Medulla oblongata (tissue), 1 donor: Measurements from ENCODE around the gene GPC2.
"Not testable (repeated sequence)": the region's sequence is repeated elsewhere in the genome, so short reads cannot be mapped to it uniquely, and the experiment has no call there.

Experiments
- DNase-seq: peaks from one replicate; pipeline ENCODE4 v3.0.0-alpha.2; 2015; ENCODE audit errors: extremely low spot score

GPC2 gene, protein sequence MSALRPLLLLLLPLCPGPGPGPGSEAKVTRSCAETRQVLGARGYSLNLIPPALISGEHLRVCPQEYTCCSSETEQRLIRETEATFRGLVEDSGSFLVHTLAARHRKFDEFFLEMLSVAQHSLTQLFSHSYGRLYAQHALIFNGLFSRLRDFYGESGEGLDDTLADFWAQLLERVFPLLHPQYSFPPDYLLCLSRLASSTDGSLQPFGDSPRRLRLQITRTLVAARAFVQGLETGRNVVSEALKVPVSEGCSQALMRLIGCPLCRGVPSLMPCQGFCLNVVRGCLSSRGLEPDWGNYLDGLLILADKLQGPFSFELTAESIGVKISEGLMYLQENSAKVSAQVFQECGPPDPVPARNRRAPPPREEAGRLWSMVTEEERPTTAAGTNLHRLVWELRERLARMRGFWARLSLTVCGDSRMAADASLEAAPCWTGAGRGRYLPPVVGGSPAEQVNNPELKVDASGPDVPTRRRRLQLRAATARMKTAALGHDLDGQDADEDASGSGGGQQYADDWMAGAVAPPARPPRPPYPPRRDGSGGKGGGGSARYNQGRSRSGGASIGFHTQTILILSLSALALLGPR

DNA sequence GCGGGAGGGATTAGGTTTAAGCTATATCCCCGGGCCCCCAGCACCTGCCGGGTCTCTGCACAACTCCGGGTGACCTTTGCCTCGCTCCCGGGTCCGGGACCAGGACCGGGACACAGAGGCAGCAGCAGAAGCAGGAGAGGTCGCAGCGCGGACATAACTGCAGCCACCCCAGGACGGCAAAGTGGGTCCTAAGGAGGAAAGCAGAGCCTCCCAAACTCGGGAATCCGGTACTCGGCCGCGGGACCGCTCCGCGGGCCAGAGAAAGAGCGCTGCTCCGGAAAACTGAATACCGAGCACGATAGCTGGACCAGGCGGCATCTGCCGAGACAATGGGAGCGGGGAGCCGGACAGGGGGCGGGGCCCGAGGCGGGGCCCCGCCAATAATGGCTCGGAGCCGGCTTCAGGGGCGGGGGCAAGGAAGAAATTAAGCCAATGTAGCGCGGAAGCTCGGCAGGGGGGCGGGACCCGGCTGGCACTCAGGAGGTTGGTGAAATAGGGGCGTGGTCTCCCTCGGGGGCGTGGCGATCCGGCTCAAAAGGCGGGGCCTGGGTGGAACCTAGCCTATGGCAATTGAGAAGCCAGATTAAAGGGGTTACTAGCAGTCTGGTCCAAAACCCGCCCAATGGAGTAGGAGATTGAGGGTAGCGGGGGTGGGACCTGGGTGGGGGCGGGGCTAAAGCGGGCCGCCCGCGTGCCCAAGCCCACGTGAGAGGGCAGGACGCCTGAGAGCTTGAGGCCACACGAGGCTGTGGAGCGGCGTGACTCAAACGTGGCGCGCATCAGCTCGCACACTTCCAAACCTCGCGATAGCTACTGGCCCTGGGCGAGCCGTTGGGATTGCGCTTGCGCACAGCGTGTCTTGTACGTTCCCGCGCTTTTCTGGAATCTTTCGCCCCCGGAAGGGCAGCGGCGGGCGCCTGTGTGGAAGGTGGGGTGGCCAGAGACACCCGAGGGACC lies at the start of gene GPC2, which contains the start of gene STAG3:
TSS of gene GPC2 (minus strand) at position 337 of the 957 bp plus-strand sequence. CDS start at position 155, 182 bp downstream.
TSS of gene STAG3 (plus strand) at position 874 of the 957 bp plus-strand sequence. CDS start 2,639 bp downstream, outside the sequence.
- peak; percentile 94 for DNase-seq

DNA sequence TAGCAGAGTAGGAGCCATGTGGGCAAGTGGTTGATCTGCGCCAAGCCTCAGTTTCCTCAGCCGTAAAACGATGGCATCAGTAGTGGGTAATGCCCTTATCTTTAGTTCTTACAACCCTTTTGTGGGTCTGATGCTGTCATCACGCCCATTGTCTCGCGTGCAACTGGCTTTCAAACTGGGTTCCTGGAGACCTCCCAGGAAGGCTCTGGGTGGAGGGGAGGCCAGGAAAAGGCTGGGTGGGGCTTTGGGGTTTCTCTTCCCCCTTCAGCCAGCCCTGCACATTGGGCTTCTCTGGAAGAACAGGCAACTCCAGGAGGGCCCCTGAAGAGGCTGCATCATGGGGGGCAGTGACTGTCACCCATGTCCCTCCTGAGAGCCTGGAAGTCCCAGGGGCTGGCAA lies 47.7 kb upstream of the GPC2 start:
- not testable (repeated sequence) for DNase-seq

GRCh38 chr7:100223376-100223927 lies 46.3 kb upstream of the GPC2 start:
- DNase-seq, result not testable (repeated sequence)

GRCh38 chr7:100222445-100223132 lies 45.4 kb upstream of the GPC2 start:
- no peak for DNase-seq

DNA sequence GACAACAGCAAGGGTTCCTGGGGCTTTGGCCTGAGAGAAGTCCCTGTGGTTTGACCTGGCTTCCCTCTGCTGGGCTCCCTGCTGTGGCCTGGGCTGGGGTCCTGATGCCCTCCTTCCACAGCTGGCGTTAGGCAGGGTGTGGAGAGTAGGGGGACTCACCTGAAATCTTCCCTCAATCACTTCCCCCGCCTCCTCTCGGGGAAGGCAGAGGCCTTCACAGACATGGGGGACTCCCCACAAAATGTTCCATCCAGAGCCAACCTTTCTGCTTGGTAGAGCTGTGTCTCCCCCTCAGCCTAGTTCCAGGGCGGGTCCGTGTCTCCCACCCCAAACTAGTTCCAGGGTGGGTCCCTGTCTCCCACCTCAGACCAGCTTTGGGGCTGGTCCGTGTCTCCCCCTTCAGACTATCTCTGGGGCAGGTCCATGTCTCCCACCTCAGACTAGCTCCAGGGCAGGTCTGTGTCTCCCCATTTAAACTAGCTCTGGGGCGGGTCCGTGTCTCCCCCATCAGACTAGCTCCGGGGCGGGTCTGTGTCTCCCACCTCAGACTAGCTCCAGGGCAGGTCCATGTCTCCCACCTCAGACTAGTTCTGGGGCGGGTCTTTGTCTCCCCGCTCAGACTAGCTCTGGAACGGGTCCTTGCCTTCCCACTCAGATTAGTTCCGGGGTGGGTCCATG lies 44.7 kb upstream of the GPC2 start:
- DNase-seq, result no peak

GRCh38 chr7:100221231-100221718 lies 44.1 kb upstream of the GPC2 start:
- DNase-seq, result no peak

GRCh38 chr7:100220586-100221230 lies 43.5 kb upstream of the GPC2 start:
- no peak for DNase-seq

DNA sequence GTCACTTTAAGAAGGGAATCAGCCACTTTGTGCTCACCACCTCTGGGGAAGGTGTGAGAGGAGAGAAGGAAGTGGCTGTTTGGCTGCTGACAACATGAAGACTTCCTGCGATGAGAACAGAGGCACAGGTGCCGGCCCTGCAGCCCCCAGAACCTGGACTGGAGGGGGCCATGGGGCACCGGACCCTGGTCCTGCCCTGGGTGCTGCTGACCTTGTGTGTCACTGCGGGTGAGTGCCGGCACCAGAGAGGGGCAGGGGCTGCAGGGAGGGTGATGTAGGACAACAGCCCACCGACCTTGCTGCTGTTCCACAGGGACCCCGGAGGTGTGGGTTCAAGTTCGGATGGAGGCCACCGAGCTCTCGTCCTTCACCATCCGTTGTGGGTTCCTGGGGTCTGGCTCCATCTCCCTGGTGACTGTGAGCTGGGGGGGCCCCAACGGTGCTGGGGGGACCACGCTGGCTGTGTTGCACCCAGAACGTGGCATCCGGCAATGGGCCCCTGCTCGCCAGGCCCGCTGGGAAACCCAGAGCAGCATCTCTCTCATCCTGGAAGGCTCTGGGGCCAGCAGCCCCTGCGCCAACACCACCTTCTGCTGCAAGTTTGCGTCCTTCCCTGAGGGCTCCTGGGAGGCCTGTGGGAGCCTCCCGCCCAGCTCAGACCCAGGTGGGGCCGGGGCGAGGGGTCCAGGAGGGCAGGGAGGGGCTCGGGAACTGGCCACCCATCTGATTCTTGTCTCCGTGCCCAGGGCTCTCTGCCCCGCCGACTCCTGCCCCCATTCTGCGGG lies 42.8 kb upstream of the GPC2 start, which contains the start of gene PVRIG:
TSS of gene PVRIG (plus strand) at position 149 of the 785 bp plus-strand sequence. CDS start at position 171, 22 bp downstream.
- not testable (repeated sequence) for DNase-seq

GRCh38 chr7:100219271-100219737 lies 42.1 kb upstream of the GPC2 start:
- DNase-seq, result no peak

DNA sequence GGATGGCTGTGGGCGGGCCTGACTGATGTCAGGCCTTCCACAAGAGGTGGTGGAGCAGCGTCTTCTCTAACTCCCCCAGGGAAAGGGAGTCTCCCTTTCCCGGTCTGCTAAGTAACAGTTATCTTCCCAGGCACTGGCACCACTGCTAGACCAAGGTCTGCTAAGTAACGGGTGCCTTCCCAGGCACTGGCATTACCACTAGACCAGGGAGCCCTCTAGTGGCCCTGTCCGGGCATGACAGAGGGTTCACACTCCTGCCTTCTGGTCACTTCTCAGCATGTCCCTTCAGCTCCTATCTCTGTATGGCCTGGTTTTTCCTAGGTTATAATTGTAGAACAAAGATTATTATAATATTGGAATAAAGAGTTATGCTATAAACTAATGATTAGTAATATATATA lies 40.8 kb upstream of the GPC2 start:
- DNase-seq, result not testable (repeated sequence)

DNA sequence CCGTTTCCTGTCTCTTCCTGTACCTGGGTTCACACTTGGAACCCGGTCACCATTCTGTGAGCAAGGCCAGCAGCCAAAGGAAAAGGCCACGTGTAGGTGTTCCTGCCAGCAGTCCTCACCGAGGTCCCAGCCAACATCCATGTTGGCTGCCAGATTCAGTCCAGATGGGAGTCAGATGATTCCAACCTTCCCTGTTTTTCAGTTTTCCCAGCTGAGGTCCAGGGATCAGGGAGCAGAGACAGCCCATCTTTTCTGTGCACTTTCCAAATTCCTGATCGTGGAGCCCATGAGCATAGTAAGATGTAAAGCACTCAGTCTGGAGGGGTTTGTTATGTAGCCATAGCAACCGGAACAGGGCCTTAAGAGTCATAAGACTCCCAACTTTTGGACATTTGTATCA lies 38.7 kb upstream of the GPC2 start:
- DNase-seq, result peak; percentile 69

DNA sequence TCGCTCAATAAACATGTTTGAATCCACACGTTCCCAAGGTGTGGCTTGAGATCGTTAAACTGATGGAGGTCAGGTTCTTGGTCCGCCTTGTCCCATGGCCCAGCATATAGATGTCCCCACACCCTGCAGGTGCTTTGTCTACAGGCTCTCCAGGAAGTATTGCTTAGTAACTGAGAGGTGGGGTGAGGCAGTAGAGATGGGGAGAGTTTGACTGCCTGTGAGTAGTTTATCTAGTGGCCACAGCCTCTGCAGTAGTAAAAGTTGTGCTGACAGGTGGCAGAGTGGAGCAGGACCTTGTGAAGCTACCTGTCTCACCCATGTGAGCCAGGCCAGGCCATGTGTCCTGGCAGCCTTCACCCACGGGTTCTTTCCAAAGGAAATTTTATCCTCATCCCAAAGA lies 37.2 kb upstream of the GPC2 start:
- DNase-seq, result not testable (repeated sequence)

DNA sequence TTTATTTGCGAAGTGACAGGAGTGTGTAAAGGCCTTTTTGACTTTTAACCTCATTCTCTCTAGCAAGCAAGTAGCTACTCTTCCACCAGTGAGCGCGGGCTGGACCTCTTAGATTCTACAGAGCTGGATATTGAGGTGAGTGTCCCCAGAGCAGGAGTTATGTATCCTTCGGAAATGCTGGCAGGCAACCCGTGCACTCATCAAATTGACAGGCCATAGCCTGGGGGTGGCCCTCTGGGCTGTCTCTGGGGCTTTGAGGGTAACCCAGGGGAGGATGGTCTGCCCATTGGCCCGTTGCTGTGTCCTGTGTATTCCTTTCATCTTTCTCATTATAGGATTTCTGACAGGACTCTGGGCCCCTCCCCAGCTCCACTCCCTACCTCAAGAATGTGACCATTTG lies 36.5 kb upstream of the GPC2 start:
- DNase-seq, result no peak

- no peak for DNase-seq
Measured at GRCh38 chr7:100212631-100213286, 35.6 kb upstream of the GPC2 start.

DNA sequence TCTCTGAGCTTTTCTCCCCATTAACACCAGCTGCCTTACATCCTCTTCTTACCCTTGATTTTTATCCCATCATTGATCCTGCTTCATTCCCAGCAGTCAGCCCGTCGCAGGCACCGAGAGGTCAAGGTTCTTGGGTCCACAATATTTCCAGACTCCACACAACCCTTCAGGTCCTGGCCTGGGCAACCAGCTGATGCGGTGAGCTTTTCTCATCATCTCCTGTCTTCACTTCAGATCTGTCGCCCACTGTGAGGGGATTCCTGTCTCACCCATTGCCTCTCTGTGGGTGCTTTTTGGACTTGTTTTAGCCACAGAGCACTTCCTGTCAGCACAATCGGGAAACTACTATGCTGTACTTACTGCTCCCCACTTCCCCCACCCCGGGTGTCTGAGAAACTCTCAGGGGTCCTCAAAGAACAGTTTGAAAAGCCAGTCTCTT lies 34.2 kb upstream of the GPC2 start:
- no peak for DNase-seq

- no peak for DNase-seq
Measured at GRCh38 chr7:100210805-100211204, 33.6 kb upstream of the GPC2 start.

DNA sequence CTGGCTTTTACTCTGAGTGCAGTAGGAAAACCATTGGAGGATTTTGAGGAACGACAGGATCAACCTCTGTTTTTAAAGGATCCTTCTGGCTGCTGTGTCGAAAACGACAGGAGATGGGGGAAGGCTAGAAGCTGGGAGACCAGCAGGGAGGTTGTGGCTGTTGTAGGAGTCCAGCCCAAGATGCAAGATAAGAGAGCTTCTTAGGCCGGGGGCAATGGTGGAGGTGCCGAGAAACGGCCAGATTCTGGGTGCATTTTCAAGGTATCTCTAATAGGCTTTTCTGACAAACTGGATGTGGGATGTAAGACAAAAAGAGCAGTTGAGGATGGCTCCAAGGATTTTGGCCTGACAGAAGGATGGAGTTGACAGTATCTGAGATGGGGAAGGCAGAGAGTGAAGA lies 32.3 kb upstream of the GPC2 start:
- DNase-seq, result no peak

GRCh38 chr7:100208911-100209408 lies 31.8 kb upstream of the GPC2 start:
- no peak for DNase-seq
